DMS79 (cell line): ENCODE data around the gene UBL4A.

Source experiments
- DNase-seq: peaks from one replicate; lab custom pipeline; 2025; lab: John Stamatoyannopoulos, UW

Gene UBL4A

GRCh38 chrX:154437971-154438893 lies 48.2 kb downstream of the UBL4A start:
- no peak for DNase-seq

- DNase-seq: no peak
These were observed 49.2 kb downstream of the UBL4A start, which contains the start of gene GDI1 for GRCh38 chrX:154436983-154437752. GDI1 (plus strand) TSS chrX:154437154; CDS start chrX:154437255, 101 bp downstream.

GRCh38 chrX:154436374-154436982 lies 49.9 kb downstream of the UBL4A start:
- DNase-seq: no peak

- no peak for DNase-seq
These were observed 51.2 kb downstream of the UBL4A start for GRCh38 chrX:154435171-154435733.

- no peak for DNase-seq
These were observed 51.8 kb downstream of the UBL4A start for GRCh38 chrX:154434394-154435168.
